Muscle layer of duodenum (tissue), 2 donors: ENCODE results near the gene CSN3.
"Not testable (repeated sequence)": the region's sequence is repeated elsewhere in the genome, so short reads cannot be mapped to it uniquely, and the experiment has no call there.

ENCODE experiments used
- H3K27ac ChIP-seq: one replicate; pipeline ENCODE4 v1.7.0; 2013; ENCODE audit warnings: mild to moderate bottlenecking, low read length
- H3K27me3 ChIP-seq: one replicate; pipeline ENCODE4 v1.7.0; 2013; ENCODE audit warnings: low read depth, mild to moderate bottlenecking, control low read depth, low read length
- H3K36me3 ChIP-seq, 2 donors: one replicate each; pipeline ENCODE4 v1.7.0; 2013; ENCODE audit warnings: low read length in 2 of 2, control low read depth in 1 of 2, mild to moderate bottlenecking in 1 of 2; ENCODE audit not compliant: insufficient read depth in 2 of 2, control insufficient read depth in 1 of 2
- H3K4me1 ChIP-seq, 2 donors: one replicate each; pipeline ENCODE4 v1.7.0; 2013; ENCODE audit warnings: low read length in 2 of 2, mild to moderate bottlenecking in 2 of 2, control low read depth in 1 of 2, moderate library complexity in 1 of 2; ENCODE audit not compliant: insufficient read depth in 2 of 2, control insufficient read depth in 1 of 2
- H3K4me3 ChIP-seq, 2 donors: one replicate each; pipeline ENCODE4 v1.7.0; 2013; ENCODE audit warnings: low read length in 2 of 2, low read depth in 1 of 2, mild to moderate bottlenecking in 1 of 2
- H3K9me3 ChIP-seq, 2 donors: one replicate each; pipeline ENCODE4 v1.7.0; 2013; ENCODE audit warnings: low read length in 2 of 2, control low read depth in 1 of 2, mild to moderate bottlenecking in 1 of 2; ENCODE audit not compliant: control insufficient read depth in 1 of 2
- donor health status: healthy.

CSN3 gene

GRCh38 chr4:70242297-70242696 is at the start of gene CSN3:
Gene CSN3, plus strand, starts transcription at chr4:70242597. Its CDS starts 2,223 bp downstream, at chr4:70244820.
- H3K27me3 ChIP-seq, H3K4me1 ChIP-seq, H3K9me3 ChIP-seq, H3K27ac ChIP-seq, H3K36me3 ChIP-seq, H3K4me3 ChIP-seq: not testable (repeated sequence)

DNA sequence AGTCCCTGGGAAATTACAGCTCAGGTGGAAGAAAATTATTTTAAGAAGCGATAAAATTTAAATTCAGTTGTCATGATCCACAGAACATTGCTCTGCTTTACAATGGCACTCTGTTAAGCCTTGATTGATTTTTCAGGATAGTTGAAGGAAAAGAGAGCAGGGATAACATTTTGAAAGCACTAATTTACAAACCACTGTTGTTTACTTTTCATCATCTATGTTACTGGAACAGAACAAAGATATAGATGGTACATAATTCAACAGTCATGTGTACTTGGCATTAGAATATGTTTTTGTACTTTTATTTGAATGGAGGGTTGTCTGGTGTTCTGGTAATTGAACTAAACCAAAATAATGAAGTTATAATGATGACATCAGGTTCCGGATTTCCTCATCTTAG is 49.5 kb upstream of the CSN3 start:
- no peak overlapping the region for H3K27ac ChIP-seq
- H3K9me3 ChIP-seq = no peaks in the 10 kb centered on the region
- no peaks in the 10 kb centered on the region for H3K27me3 ChIP-seq
- H3K4me3 ChIP-seq = no peak overlapping the region
- H3K4me1 ChIP-seq = no peaks in the 10 kb centered on the region
- no peaks in the 10 kb centered on the region for H3K36me3 ChIP-seq

DNA sequence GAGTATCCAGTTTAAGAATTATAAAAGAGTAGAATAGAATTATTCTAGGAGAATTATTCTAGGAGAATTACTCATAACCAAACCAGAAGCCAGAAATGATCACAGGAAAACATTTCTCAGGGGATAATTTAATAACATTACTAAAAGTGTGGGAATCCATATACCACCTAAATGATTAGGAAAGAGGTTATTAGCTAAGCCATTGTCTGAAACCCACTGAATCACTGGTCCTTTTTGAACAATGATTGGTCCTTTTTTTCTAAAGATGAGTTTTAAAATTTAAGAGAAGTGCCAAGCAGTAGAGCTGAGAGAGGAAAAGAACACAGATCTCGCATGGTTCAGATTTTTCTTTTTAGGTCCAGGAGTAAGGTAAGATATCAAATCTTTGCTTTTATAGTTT is 47.0 kb upstream of the CSN3 start, which contains the start of gene ODAM:
ODAM (plus strand) TSS at position 301 of the 400 bp plus-strand sequence. CDS start 819 bp downstream, outside the sequence.
- Histone ChIP-seq H3K4me3 (no peak within 1 kb of the TSS), H3K27ac (no peak within 1 kb of the TSS), H3K36me3 (no peaks in the 10 kb centered on the region), H3K9me3 (no peaks in the 10 kb centered on the region), H3K4me1 (no peaks in the 10 kb centered on the region), H3K27me3 (no peaks in the 10 kb centered on the region)

- no peaks in the 10 kb centered on the region for H3K27me3 ChIP-seq
- H3K36me3 ChIP-seq = no peaks in the 10 kb centered on the region
- H3K9me3 ChIP-seq = no peaks in the 10 kb centered on the region
- no peak overlapping the region for H3K27ac ChIP-seq
- no peak overlapping the region for H3K4me3 ChIP-seq
- H3K4me1 ChIP-seq = no peaks in the 10 kb centered on the region
Measured at GRCh38 chr4:70196857-70197256, 45.5 kb upstream of the CSN3 start.

GRCh38 chr4:70197842-70198241 is 44.6 kb upstream of the CSN3 start:
- no peaks in the 10 kb centered on the region for H3K27me3 ChIP-seq
- no peaks in the 10 kb centered on the region for H3K9me3 ChIP-seq
- no peak overlapping the region for H3K4me3 ChIP-seq
- H3K4me1 ChIP-seq = no peaks in the 10 kb centered on the region
- no peaks in the 10 kb centered on the region for H3K36me3 ChIP-seq
- H3K27ac ChIP-seq = no peak overlapping the region

GRCh38 chr4:70203601-70204000 is 38.8 kb upstream of the CSN3 start:
- Histone ChIP-seq H3K27me3 (no peaks in the 10 kb centered on the region), H3K36me3 (no peaks in the 10 kb centered on the region), H3K9me3 (no peaks in the 10 kb centered on the region), H3K4me1 (no peaks in the 10 kb centered on the region), H3K4me3 (no peak overlapping the region), H3K27ac (no peak overlapping the region)

DNA sequence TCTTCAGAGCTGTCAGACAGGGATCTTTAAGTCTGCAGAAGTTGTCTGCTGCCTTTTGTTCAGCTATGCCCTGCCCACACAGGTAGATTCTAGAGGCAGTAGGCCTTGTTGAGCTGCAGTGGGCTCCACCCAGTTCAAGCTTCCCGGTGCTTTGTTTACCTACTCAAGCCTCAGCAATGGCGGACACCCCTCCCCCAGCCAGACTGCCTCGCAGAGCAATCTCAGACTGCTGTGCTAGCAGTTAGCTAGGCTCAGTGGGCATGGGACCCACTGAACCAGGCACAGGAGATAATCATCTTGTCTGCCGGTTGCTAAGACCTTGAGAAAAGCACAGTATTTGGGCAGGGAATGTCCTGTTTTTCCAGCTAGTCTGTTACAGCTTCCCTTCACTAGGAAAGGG is 29.6 kb upstream of the CSN3 start:
- H3K4me1 ChIP-seq, H3K27ac ChIP-seq, H3K4me3 ChIP-seq, H3K9me3 ChIP-seq, H3K36me3 ChIP-seq, H3K27me3 ChIP-seq: not testable (repeated sequence)

DNA sequence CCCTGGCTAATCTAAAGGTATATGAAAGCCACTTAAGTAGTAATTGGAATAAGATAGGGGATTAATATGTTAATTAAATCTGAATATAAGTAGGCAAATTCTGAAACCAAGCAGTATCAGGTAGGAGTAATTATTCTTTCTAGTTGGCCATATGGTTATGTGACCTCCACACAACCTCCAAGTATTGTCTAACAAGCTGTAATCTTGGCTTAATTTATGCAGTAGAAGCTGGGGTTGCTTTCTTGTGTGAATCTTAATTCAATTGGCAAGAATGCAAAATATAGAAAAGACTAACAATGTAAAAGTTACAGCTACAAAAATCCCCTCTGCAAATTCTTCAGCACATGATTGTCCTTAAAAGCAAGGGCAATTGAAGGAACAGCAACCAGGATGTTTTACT is 26.3 kb upstream of the CSN3 start:
- H3K4me1 ChIP-seq, H3K36me3 ChIP-seq, H3K27me3 ChIP-seq, H3K9me3 ChIP-seq, H3K4me3 ChIP-seq, H3K27ac ChIP-seq: not testable (repeated sequence)

GRCh38 chr4:70216550-70216949 is 25.8 kb upstream of the CSN3 start:
- H3K4me1 ChIP-seq, H3K36me3 ChIP-seq, H3K27me3 ChIP-seq, H3K9me3 ChIP-seq, H3K27ac ChIP-seq, H3K4me3 ChIP-seq: not testable (repeated sequence)

DNA sequence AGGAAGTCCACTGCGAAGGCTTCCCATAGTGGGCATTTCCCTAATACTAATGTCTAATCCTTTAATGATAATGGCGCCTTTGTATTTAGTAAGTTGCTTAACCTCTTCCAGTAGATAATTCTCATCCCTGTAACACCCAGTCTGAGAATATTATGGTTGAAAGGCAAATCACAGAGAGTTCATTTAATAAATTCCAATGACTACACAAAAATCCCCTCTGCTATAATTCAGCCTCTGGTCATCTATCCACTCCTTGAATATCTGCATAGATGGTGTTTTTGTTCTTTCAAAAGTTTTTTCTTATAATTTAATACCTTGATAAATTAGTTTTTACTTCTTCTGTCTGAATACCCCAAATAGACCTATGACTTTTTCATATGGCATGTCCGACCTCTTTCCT is 21.0 kb upstream of the CSN3 start:
- H3K27ac ChIP-seq, H3K4me3 ChIP-seq, H3K9me3 ChIP-seq, H3K36me3 ChIP-seq, H3K27me3 ChIP-seq, H3K4me1 ChIP-seq: not testable (repeated sequence)

DNA sequence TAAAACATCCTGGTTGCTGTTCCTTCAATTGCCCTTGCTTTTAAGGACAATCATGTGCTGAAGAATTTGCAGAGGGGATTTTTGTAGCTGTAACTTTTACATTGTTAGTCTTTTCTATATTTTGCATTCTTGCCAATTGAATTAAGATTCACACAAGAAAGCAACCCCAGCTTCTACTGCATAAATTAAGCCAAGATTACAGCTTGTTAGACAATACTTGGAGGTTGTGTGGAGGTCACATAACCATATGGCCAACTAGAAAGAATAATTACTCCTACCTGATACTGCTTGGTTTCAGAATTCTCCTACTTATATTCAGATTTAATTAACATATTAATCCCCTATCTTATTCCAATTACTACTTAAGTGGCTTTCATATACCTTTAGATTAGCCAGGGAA is 20.6 kb upstream of the CSN3 start:
- H3K36me3 ChIP-seq, H3K4me3 ChIP-seq, H3K27me3 ChIP-seq, H3K9me3 ChIP-seq, H3K27ac ChIP-seq, H3K4me1 ChIP-seq: not testable (repeated sequence)

DNA sequence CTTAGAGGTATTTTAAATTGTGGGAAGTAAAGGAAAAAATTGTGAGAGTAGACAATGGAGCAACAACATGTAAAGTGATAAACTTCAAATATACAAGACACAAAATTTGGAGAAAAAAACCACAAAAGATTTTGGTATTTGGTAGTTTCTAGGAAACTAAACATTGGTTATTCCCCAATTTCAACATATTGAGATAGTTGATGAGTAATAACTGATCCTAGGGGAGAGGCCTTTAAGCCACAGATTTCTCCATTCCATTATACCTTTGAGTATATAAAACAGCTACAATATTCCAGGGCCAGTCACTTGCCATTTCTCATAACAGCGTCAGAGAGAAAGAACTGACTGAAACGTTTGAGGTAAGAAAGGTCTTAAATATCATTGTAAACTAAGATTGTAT is 16.6 kb upstream of the CSN3 start, which contains the start of gene FDCSP:
FDCSP (plus strand) TSS at position 301 of the 400 bp plus-strand sequence. CDS start 5,071 bp downstream, outside the sequence.
- H3K27ac ChIP-seq = no peak within 1 kb of the TSS
- no peaks in the 10 kb centered on the region for H3K4me1 ChIP-seq
- no peaks in the 10 kb centered on the region for H3K36me3 ChIP-seq
- H3K9me3 ChIP-seq = no peaks in the 10 kb centered on the region
- no peak within 1 kb of the TSS for H3K4me3 ChIP-seq
- no peaks in the 10 kb centered on the region for H3K27me3 ChIP-seq
